HG03469 (cell line): ENCODE results near the gene RERG.

Experiments used
- ATAC-seq: cut with Tn5 transposase; IDR thresholded peaks from one replicate; pipeline ENCODE4 v1.9.1; 2021; ENCODE audit warnings: mild to moderate bottlenecking, moderate library complexity, moderate number of reproducible peaks; ENCODE audit not compliant: unreplicated experiment

The RERG gene, protein sequence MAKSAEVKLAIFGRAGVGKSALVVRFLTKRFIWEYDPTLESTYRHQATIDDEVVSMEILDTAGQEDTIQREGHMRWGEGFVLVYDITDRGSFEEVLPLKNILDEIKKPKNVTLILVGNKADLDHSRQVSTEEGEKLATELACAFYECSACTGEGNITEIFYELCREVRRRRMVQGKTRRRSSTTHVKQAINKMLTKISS

DNA sequence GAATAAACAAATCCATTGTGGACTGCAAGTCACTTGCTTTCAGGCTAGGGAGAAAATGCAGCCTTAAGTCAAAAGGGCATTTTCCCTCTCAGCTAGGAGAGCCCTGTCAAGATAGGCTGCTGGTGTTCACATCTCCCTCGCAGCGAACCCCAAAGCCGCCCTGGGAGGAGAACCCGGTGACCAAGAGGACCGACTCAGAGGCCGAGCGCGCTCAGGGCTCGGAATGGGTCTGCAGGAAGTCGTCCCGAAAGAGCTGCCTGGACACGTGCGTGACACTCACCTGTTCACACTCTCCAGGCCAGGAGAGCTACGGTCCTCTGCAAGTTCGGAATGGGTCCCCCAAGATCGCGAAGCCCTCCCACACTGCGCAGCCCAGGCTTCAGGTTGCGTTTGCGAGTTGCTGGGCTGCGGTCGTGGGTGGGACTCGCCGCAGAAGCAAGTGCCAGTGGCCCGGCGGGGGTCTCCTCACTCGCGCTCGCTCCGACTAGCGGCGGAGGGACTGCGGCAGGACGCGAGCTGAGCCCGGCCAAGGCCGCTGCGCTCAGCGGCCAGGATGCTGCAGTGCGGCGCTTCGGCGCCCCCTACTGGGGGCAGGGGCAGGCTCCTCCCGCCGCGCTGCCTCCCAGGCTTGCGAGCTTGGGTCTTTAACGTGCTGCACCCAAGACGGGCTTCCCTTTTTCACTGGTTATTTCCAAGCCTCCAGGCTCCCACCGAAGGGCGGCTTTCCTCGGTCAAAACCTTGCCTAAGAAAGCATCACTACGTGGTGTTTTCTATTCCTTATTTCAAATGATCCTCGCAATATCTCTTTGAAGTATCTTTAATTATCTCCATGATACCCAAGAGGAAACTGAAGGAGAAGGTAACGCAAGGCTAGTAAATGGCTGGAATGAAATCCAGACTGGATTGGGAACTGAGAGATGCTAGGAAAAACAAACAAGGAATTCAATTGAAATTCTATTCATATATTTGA, at the start of gene RERG:
TSS of gene RERG (minus strand) at position 503 of the 971 bp plus-strand sequence. CDS start 3,928 bp downstream, outside the sequence.
- peak; percentile 94 for ATAC-seq

DNA sequence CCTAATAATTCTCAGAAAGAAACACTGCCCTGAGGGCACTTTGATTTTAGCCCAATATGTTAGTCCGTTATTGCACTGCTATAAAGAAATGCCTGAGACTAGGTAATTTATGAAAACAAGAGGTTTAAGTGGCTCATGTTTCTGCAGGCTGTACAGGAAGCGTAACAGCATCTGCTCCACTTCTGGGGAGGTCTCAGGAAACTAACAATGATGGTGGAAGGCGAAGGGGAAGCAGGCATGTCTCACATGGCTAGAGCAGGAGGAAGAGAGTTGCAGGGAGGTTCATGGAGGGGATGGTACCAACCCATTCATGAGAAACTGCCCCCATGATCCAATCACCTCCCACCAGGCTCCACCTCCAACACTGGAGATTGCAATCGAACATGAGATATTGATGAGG, 49.4 kb upstream of the RERG start:
- ATAC-seq, result no peak

DNA sequence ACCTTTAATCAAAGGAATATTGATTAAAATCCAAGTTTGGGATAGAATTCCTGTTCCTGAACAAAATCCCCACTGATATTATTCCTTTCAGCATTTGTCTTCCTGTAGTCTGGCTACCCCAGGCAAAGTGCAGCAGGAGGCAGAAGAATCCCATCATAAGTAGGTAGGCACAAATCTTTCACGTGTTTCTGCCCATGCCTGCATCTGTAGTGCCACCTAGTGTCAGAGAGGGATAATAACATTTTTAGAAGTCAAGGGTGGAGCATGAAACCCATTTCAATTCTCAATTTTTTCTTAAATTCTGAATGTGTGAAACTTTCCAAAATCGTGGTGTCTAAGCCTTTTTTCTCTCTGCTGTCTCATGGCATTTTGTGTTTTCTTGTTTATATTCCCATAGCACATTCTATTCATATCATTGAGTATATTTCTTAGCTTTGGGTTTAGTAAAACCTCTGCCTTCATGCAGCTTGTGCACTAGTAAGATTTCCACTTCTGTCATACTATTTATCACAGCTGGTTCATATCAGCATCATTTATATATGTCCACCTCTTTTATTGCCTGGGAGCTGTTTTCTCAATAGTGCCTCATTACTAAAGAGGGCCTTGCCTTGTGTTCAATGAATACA, 47.8 kb upstream of the RERG start:
- peak; percentile 73 for ATAC-seq

DNA sequence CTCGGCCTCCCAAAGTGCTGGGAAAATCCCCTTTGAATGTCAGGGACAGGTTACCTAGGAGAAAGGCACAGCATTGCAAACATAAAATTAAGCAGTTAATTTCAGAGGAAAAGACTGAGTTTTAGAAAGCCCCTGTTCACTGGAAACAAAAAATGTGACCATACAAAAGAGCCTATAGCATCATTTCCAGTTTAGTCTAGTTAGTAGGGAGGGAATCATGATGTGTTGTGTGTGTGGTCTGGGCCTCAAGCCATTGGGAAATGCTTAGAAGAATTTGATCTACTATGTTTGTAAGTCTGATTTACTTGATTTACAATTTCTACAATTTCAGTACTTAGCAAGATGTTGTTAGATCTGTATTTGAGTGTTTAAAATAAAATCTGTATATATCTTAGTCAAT, 47.1 kb upstream of the RERG start:
- ATAC-seq, result no peak

DNA sequence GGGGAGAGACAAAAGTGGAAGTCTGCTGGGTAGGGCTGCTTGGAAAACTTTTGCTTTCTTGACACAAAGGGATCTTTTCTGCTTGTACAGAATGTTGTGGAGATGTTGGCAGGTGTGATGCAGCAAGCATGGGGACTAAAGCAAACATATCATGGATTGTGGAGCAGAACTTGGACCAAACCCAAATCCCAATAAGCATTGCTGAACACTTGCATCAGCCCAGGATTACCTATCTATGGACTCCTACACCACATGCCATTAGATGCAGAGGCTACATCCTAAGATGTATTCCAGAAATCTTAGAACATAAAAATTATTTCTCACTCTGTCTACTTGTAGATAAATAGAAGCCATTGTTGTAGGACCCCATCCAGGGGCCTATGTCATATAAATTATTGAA, 44.7 kb upstream of the RERG start:
- ATAC-seq, result no peak

DNA sequence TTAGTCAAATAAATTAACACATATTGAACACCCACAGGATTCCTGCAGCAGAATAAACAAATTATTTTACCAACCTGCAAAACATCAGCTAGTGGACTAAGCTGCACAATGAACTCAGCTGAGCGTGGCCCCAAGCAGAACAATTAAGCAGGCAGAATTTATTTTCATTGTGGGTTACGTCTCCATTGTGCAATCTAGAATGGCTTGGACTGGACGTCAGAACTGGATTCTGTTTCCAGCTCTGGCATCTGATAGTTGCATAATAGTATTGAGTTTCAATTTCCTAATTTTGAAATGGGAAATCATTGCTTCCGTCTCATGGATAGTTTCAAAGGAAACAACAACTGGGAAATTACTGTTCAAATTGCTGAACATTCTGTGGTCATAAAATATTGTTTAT, 35.5 kb upstream of the RERG start:
- ATAC-seq, result no peak

DNA sequence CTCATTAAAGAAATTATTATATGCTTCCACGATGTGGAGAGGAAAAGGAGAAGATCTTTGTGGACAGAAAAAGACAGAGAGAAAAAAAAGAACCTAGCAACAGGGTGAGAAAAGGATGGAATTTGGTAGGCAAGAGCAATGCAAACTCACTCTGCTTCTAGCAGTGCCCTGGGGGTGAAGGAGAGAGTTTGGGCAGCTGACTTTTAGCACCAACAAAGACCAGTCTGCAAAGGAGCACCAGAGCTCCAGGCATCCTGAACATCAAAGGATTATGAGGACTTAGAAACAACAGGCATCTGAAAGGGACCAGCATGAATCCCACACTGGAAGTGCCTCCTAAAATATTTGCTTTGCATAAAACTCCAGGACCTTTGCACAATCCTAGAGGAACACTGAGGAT, 32.8 kb upstream of the RERG start:
- ATAC-seq, result no peak

DNA sequence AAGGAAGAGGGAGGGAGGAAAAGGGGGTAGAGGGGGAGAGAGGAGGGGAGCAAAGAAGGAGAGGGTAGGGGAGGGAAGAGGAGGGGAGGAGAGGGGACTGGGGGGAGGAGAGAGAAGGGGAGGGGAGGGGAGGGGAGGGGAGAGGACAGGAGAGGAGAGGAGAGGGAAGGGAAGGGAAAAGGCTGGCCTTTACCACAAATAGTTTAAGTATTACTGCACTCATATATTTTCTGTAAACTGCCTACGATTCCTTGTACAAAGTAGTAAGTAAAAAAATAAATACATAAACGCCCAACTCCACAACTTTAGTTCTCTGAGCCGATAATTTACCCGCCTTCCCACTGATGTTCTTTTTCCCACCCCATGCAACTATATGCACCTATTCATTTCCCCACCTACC, 23.7 kb upstream of the RERG start:
- ATAC-seq, result no peak

DNA sequence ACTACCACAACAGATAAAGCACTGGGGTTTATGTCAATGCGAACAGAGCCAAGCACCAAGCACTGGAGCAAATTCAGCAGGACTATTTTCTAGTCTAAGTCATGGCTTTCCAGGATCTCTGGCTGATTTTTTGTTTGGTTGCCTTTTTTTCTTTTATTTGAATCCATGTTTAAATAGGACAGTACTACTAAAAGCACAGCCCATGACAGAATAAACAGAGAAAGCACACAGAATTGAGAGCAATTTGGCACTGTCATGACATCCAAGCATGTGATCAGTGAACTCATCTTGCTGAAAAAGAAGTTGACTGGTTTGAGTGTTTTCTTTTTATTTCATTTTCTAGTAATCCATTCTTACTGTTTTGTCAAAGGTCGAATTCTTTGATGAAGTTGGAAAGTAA, 23.1 kb upstream of the RERG start:
- ATAC-seq, result no peak

DNA sequence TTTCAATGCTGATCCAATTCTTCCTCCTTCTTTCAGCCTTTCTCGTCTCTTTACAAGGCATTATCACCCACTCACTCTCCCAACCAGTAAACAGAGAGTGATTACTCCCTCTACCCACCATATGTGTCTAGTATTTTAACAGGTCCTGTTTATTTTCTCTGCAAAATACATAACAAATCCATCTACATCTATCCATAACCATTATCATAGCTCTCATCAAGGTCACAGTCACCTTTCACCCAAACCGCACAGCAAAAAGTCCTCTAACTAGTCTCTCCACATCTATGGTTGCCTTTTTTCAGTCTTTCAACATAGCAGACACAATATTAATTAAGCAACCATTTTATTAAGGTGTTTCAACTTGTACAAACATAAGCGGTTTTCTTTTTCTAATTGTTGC, 21.9 kb upstream of the RERG start:
- ATAC-seq, result no peak

DNA sequence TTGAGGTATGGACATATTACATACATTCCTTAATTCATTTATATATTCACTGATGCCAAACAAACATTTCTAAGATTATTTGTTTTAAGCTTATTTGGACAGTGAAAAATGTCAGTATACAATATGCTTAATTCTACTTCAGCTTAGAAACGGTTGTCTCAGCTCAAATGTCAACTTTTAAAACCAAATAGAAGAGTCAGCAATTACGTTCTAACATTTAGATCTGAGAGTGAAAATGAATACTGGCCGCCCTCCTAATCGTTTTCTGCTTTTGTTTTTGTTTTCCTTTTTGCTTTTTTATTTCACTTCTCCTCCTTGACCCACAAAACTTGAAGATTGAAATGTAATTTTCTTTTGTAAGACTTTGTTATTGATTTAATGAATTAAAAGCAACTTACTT, 19.7 kb upstream of the RERG start:
- no peak for ATAC-seq

DNA sequence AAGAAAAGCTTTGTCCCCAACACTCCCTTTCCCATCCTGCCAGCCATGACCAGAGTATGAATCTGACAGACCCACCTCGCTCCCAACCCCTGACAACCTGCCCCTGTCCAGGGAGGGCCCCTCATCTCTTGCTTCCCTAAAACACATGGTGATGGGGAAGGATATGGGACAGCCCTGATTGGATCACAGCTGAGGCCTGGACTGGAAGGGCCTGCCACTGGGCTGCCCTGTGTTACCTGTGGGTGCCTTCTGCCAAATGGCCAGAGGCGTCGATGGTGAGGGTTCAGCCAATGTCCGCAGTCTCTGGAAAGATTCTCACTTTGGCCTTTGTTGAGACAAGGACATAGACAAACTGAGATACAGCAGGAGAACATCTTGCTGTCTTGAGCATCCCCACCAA, 13.3 kb upstream of the RERG start:
- no peak for ATAC-seq

DNA sequence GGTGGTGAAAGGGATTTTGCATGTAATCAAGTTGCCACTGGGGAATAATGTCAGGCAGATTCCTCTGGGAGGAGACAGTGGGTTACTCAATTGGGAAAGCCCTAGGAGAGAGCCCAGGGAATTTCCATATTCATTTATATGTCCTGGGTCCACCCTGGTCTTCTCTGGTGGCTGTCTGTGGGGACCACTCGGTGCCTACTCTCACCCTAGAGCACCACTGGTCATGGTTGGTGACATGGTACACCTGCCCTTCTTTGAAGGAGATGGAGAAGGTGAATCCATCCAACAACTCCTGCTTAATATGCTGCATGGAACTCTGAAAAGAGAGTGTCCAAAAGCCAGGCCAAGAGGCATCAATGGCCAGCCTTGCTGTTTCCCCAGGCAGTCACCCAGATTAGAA, 12.8 kb upstream of the RERG start:
- no peak for ATAC-seq

DNA sequence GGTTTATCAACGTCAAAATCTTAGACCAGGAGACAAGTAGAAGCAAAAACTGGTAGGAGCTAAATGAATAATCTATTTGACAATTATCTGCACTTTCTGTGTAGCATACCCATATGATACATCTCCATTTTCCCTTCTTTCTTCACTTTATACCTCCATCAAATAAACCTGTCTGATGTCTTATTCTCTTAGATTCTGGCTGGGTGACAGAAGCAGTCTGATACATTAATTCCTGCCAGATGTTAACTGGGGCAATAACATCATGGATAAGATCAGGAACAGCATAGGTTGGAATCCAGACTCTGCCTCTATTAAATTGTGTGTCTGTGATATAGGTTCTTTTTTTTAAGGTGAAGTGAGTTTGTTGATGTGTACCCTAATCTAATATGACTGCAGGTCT, 11.7 kb upstream of the RERG start:
- ATAC-seq, result no peak

DNA sequence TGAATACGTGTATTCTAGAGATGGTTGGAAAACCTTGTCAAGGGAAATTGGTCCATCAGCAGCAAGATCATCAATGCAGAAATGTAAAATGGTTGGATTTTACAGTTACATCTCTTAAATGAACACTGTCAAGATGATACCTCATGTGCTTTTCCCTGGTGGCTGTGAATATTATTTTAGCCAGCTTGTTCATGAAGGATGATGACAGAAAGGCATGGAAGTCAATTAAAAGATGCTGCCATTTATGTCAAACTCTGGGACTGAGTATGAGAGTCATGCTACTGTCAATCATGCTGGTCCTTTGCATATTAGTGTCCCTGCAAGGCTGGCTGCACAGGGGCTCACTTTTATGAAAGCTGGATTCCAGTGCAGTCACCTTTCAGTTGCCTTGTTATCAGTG, 10.3 kb upstream of the RERG start:
- no peak for ATAC-seq

DNA sequence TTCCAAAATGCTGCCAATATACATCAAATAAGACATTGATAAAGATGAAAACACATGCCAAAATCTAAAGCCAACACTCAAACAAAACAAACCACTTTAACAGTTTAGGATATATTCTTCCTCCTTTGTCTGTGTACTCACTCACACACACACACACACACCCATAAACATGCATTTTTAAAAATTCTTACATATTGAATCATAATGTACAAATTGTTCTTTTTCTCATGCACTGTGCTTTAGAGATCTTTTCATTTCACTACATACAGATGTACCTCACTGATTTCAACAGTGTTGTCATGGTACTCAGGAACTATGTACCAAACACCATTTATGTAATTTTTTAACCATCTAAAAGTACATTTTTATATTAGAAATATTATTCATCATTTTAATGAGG, 9.5 kb upstream of the RERG start:
- no peak for ATAC-seq

DNA sequence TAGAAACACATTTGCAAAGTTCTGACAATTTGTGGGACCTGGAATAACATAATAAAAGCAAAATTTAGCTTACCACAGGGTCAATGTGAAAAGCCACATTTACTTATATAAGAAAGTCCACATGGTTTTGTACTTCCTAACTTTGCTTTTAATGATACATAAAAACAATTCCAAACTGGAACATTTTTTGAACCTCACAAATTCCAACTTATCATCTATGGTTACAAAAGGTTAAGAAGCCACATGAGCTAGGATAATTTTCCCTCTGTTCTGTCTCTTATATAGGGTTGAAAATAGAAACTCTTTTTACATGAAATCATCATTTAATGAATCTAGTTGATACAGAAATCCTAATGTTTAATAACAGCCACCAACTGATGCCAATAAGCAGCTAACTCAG, 8.9 kb upstream of the RERG start:
- no peak for ATAC-seq

DNA sequence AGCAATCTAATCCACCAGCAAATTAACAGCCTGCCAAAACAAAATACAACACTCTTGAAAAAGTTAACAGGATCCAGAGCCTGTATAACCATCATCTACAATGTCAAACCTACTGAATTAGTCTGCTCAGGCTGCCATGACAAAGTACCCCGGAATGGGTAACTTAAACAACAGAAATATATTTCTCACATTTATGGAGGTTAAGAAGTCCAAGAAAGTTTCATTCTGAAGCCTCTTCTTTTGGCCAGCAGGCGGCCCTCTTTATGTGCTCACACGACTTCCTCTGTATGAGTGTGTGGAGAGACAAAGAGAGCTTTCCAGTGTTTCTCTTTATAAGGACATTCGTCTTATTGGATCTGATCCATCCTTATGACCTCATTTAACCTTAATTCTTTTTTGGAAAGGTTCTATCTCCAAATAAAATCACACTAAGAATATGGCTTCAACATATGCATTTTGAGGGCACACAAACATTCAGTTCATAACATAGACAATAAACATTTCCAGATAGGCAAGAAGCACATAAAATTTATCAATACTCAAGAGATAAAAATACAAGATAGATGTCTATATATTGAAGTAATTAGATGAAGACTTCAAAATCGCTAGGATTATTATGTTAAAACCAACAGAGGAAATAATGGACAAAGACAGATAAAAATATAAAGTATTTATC, 5.9 kb upstream of the RERG start:
- no peak for ATAC-seq

DNA sequence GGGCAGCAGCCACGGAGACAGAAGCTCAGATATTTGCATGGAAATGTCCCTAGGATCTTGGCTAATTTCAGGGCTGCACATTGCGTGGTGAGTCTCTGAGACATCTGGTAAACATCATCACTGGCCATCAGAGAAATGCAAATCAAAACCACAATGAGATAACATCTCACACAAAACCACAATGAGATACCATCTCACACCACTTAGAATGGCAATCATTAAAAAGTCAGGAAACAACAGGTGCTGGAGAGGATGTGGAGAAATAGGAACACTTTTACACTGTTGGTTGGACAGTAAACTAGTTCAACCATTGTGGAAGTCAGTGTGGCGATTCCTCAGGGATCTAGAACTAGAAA, 4.6 kb upstream of the RERG start:
- peak; percentile 31 for ATAC-seq

DNA sequence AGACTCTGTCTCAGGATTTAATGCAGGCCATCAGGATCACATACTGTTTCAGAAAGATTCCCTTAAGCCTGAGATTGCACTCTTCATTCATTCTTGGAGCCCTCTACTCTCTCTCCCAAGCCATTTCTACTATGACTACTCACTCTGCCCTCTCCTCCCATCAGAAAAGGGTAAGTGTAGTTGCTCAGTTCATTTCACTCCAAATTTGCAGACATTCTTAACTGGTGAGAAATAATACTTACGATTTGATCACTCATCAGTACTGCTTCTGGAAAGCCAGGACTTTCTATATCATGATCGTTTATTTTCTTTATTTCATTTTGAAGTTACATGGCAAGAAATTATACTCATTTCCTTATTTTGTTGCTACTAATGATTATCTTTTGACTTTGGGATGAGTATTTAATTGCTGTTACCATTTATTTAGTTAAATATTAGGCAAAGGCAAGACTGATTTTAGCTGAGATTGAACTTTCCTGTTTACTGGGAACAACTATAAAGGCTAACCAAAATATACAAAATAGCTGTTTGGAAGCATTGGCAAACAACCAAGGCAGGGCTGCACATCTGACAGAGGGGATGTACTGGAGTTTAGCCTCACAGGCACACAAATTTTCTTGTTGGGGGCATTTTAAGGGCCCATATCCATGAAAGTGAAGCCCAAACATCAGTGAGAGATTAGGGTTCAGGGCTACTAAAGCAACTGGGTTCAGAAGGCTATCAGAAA, 4.1 kb upstream of the RERG start:
- no peak for ATAC-seq

DNA sequence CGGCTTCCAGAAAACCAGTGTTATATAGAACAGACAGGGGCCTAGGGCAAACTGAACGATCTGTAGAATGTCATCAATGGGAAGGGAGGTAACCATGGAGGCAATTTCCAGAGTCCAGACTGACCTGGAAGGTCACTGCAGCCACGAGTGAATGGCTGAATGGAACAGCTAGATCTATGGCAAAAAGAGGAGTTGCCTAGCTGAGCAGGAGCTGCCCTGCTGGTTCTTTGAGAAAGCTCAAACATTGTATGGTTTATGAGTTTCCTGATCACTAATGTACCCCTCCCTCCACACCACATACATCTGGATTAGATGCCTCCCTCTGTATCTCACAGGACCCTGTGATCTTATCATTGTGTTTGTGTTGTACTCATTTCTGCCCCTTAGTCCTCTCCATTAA, 1.0 kb upstream of the RERG start:
- ATAC-seq, result no peak
